HEK293 (cell line): ENCODE results near the gene AIG1.
"Not testable (repeated sequence)": the region's sequence is repeated elsewhere in the genome, so short reads cannot be mapped to it uniquely, and the experiment has no call there.

Experiments
- CTCF ChIP-seq: fragments of 450-650 bp; formaldehyde crosslinking; IDR thresholded peaks from 2 replicates; pipeline ENCODE4 v1.5.1; 2016; ENCODE audit warnings: missing biosample characterization, missing genetic modification characterization
- KLF9 ChIP-seq: fragments of 450-650 bp; formaldehyde crosslinking; IDR thresholded peaks from 2 replicates; pipeline ENCODE4 v1.5.1; 2016; ENCODE audit warnings: missing biosample characterization, missing genetic modification characterization, low read depth
- ZFP69B ChIP-seq: fragments of 450-650 bp; formaldehyde crosslinking; IDR thresholded peaks from 2 replicates; pipeline ENCODE4 v1.5.1; 2016; ENCODE audit warnings: missing biosample characterization, missing genetic modification characterization
- ZNF311 ChIP-seq: fragments of 450-650 bp; formaldehyde crosslinking; IDR thresholded peaks from 2 replicates; pipeline ENCODE4 v1.5.1; 2017; ENCODE audit warnings: missing biosample characterization, missing genetic modification characterization, borderline replicate concordance
- ZSCAN23 ChIP-seq: fragments of 450-650 bp; formaldehyde crosslinking; IDR thresholded peaks from 2 replicates; pipeline ENCODE4 v1.5.1; 2016; ENCODE audit warnings: missing biosample characterization, missing genetic modification characterization
- TF ChIP-seq, protein P1 (sequence below): fragments of 450-650 bp; formaldehyde crosslinking; IDR thresholded peaks from 2 replicates; pipeline ENCODE4 v1.5.1; 2016; ENCODE audit warnings: missing biosample characterization, missing genetic modification characterization

DNA sequence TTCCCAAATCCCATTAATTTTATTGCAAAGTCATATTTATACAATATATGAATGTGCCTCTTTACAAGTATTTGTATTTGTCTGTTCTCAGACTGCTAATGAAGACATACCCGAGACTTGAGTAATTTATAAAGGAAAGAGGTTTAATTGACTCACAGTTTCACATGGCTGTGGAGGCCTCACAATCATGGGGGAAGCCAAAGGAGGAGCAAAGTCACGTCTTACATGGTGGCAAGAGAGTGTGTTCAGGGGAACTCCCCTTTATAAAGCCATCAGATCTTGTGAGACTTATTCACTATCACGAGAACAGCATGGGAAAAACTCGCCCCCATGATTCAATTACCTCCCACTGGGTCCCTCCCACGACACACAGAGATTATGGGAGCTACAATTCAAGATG lies 79.2 kb downstream of the AIG1 start:
- not testable (repeated sequence) for TF ChIP-seq KLF9 (tag by site-specific recombination); ZFP69B (tag by site-specific recombination); ZNF311; ZSCAN23 (tag by site-specific recombination); CTCF
- TF ChIP-seq, protein P1, sequence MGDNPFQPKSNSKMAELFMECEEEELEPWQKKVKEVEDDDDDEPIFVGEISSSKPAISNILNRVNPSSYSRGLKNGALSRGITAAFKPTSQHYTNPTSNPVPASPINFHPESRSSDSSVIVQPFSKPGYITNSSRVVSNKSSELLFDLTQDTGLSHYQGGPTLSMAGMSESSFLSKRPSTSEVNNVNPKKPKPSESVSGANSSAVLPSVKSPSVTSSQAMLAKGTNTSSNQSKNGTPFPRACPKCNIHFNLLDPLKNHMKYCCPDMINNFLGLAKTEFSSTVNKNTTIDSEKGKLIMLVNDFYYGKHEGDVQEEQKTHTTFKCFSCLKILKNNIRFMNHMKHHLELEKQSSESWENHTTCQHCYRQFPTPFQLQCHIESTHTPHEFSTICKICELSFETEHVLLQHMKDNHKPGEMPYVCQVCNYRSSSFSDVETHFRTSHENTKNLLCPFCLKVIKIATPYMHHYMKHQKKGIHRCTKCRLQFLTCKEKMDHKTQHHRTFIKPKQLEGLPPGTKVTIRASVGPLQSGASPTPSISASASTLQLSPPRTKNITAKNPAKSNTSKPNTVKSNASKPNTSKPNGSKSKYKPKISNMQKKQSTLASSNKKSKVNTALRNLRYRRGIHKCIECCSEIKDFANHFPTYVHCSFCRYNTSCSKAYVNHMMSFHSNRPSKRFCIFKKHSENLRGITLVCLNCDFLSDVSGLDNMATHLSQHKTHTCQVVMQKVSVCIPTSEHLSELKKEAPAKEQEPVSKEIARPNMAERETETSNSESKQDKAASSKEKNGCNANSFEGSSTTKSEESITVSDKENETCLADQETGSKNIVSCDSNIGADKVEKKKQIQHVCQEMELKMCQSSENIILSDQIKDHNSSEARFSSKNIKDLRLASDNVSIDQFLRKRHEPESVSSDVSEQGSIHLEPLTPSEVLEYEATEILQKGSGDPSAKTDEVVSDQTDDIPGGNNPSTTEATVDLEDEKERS, result not testable (repeated sequence)
